IMR-90 (cell line): ENCODE data around the gene STRA8. TPM values are rescaled to one million over a fixed set of nuclear protein-coding genes. Genes with fewer than 3 reads are reported as not detected.

Experiments
- ATAC-seq: fragments of 200-7000 bp; cut with Tn5 transposase; 2 replicates; pipeline ENCODE4 v1.9.1; 2020; ENCODE audit warnings: low read depth, mild to moderate bottlenecking, moderate library complexity
- BruUV-seq: library from RNA; stranded (reverse); fragments of 400-500 nt; replicated peaks from 2 replicates; lab custom pipeline; 2021; lab: Mats Ljungman, UMichigan
- CTCF ChIA-PET: fragments of 300-600 bp; formaldehyde crosslinking; extraction: SDS; loops from one replicate; lab custom pipeline; 2021; ENCODE audit warnings: antibody characterized with exemption; lab: Yijun Ruan, JAX
- POLR2A ChIA-PET: fragments of 300-600 bp; sonication (Branson Sonifier 250); formaldehyde crosslinking; loops from one replicate; lab custom pipeline; 2022; ENCODE audit warnings: antibody characterized with exemption; ENCODE audit not compliant: unreplicated experiment; lab: Charles Lee
- DNase-seq: peaks from one replicate; pipeline ENCODE4 v3.0.0; 2013
- H2AFZ ChIP-seq: replicated peaks from 2 replicates; pipeline ENCODE3; 2013; ENCODE audit warnings: low read length, mild to moderate bottlenecking; ENCODE audit not compliant: poor library complexity
- H2AK5ac ChIP-seq: 2 replicates; pipeline ENCODE4 v1.6.1; 2013; ENCODE audit warnings: low read depth, low read length, inconsistent platforms
- H2AK9ac ChIP-seq: replicated peaks from 2 replicates; pipeline ENCODE3; 2013; ENCODE audit warnings: mild to moderate bottlenecking, low read depth, low read length, moderate library complexity; ENCODE audit not compliant: poor library complexity
- H2BK120ac ChIP-seq: 2 replicates; pipeline ENCODE4 v1.6.1; 2013; ENCODE audit warnings: low read depth, low read length, inconsistent platforms
- H2BK15ac ChIP-seq: 3 replicates; pipeline ENCODE4 v1.6.1; 2013; ENCODE audit warnings: low read depth, low read length, inconsistent platforms
- H2BK20ac ChIP-seq: 2 replicates; pipeline ENCODE4 v1.6.1; 2013; ENCODE audit warnings: low read depth, mild to moderate bottlenecking, inconsistent platforms, low read length, moderate library complexity
- H2BK5ac ChIP-seq: 2 replicates; pipeline ENCODE4 v1.6.1; 2013; ENCODE audit warnings: mild to moderate bottlenecking, low read depth, low read length, inconsistent platforms; ENCODE audit not compliant: poor library complexity, severe bottlenecking
- H3K14ac ChIP-seq: replicated peaks from 2 replicates; pipeline ENCODE4 v1.6.1; 2013; ENCODE audit warnings: low read depth, low read length, inconsistent platforms
- H3K18ac ChIP-seq: 2 replicates; pipeline ENCODE4 v1.6.1; 2013; ENCODE audit warnings: low read depth, low read length, control low read depth
- H3K23ac ChIP-seq: 2 replicates; pipeline ENCODE4 v1.6.1; 2013; ENCODE audit warnings: low read depth, low read length, inconsistent platforms
- H3K27ac ChIP-seq: 2 replicates; pipeline ENCODE4 v1.5.1; 2013; ENCODE audit warnings: mild to moderate bottlenecking, control low read depth, low read length; ENCODE audit not compliant: insufficient read depth
- H3K27me3 ChIP-seq: 2 replicates; pipeline ENCODE4 v1.6.1; 2013; ENCODE audit warnings: low read length; ENCODE audit not compliant: control insufficient read depth, insufficient read depth
- H3K36me3 ChIP-seq: 2 replicates; pipeline ENCODE4 v1.6.1; 2013; ENCODE audit warnings: low read length, mixed read lengths; ENCODE audit not compliant: control insufficient read depth, insufficient read depth
- H3K4ac ChIP-seq: 2 replicates; pipeline ENCODE4 v1.6.1; 2013; ENCODE audit warnings: low read depth, low read length, inconsistent platforms
- H3K4me1 ChIP-seq: 2 replicates; pipeline ENCODE4 v1.6.1; 2013; ENCODE audit warnings: low read length, mixed read lengths; ENCODE audit not compliant: control insufficient read depth, insufficient read depth
- H3K4me2 ChIP-seq: 2 replicates; pipeline ENCODE4 v1.6.1; 2013; ENCODE audit warnings: low read depth, mild to moderate bottlenecking, control low read depth, low read length, moderate library complexity
- H3K4me3 ChIP-seq: 2 replicates; pipeline ENCODE4 v1.5.1; 2013; ENCODE audit warnings: low read depth, mild to moderate bottlenecking, control low read depth, low read length, moderate library complexity; ENCODE audit not compliant: insufficient read depth
- H3K56ac ChIP-seq: 2 replicates; pipeline ENCODE4 v1.6.1; 2013; ENCODE audit warnings: low read length, inconsistent platforms; ENCODE audit not compliant: insufficient read depth; ENCODE audit errors: extremely low read depth
- H3K79me1 ChIP-seq, 2 experiments: 2 replicates each; pipeline ENCODE4 v1.6.1; 2013; ENCODE audit warnings: low read length in 2 of 2, inconsistent platforms in 1 of 2, low read depth in 1 of 2
- H3K9ac ChIP-seq: 2 replicates; pipeline ENCODE4 v1.6.1; 2013; ENCODE audit warnings: low read depth, low read length, control low read depth
- H3K9me1 ChIP-seq: 2 replicates; pipeline ENCODE4 v1.6.1; 2013; ENCODE audit warnings: low read length, inconsistent platforms; ENCODE audit not compliant: insufficient read depth
- H3K9me3 ChIP-seq: 2 replicates; pipeline ENCODE4 v1.6.1; 2013; ENCODE audit warnings: low read length; ENCODE audit not compliant: control insufficient read depth, insufficient read depth
- H4K20me1 ChIP-seq: 2 replicates; pipeline ENCODE4 v1.6.1; 2013; ENCODE audit warnings: low read length, inconsistent platforms; ENCODE audit not compliant: insufficient read depth
- H4K5ac ChIP-seq: 2 replicates; pipeline ENCODE4 v1.6.1; 2013; ENCODE audit warnings: mild to moderate bottlenecking, low read depth, low read length, control low read depth
- H4K8ac ChIP-seq, 2 experiments: 2 replicates each; pipeline ENCODE4 v1.6.1; 2013; ENCODE audit warnings: low read depth in 2 of 2, low read length in 2 of 2, control low read depth in 1 of 2, inconsistent platforms in 1 of 2
- H4K91ac ChIP-seq: 2 replicates; pipeline ENCODE4 v1.6.1; 2013; ENCODE audit warnings: low read depth, low read length, inconsistent platforms; ENCODE audit not compliant: insufficient read depth
- CEBPB ChIP-seq: IDR thresholded peaks from 2 replicates; pipeline ENCODE4 v1.6.1; 2012; ENCODE audit warnings: low read depth, low read length, improper control_type of control experiment
- CHD1 ChIP-seq: IDR thresholded peaks from 2 replicates; pipeline ENCODE4 v1.6.1; 2012; ENCODE audit warnings: low read depth, low read length, improper control_type of control experiment
- CTCF ChIP-seq: conservative IDR thresholded peaks from 2 replicates; pipeline ENCODE4 v1.5.1; 2012; ENCODE audit warnings: mild to moderate bottlenecking, low read depth, low read length, improper control_type of control experiment
- ELK1 ChIP-seq: fragments of 150-350 bp; IDR thresholded peaks from 2 replicates; pipeline ENCODE4 v1.6.1; 2016; ENCODE audit warnings: low read depth, mild to moderate bottlenecking, low read length, moderate library complexity, borderline replicate concordance
- FOS ChIP-seq: fragments of 150-350 bp; IDR thresholded peaks from 2 replicates; pipeline ENCODE4 v1.6.1; 2016; ENCODE audit warnings: low read depth, low read length
- MAFK ChIP-seq: IDR thresholded peaks from 2 replicates; pipeline ENCODE4 v1.6.1; 2012; ENCODE audit warnings: low read depth, low read length, improper control_type of control experiment
- MAZ ChIP-seq: IDR thresholded peaks from 2 replicates; pipeline ENCODE4 v1.6.1; 2012; ENCODE audit warnings: low read depth, mild to moderate bottlenecking, low read length, improper control_type of control experiment, moderate library complexity, borderline replicate concordance
- MXI1 ChIP-seq: IDR thresholded peaks from 2 replicates; pipeline ENCODE4 v1.6.1; 2012; ENCODE audit warnings: low read depth, mild to moderate bottlenecking, low read length, moderate library complexity, borderline replicate concordance
- NFE2L2 ChIP-seq: fragments of 150-350 bp; IDR thresholded peaks from 2 replicates; pipeline ENCODE4 v1.6.1; 2016; ENCODE audit warnings: low read depth, mild to moderate bottlenecking, low read length
- POLR2A ChIP-seq: IDR thresholded peaks from 2 replicates; pipeline ENCODE4 v1.6.1; 2012; ENCODE audit warnings: mild to moderate bottlenecking, low read depth, low read length
- RAD21 ChIP-seq: IDR thresholded peaks from 2 replicates; pipeline ENCODE4 v1.6.1; 2012; ENCODE audit warnings: low read length, improper control_type of control experiment
- RCOR1 ChIP-seq: IDR thresholded peaks from 2 replicates; pipeline ENCODE4 v1.6.1; 2012; ENCODE audit warnings: mild to moderate bottlenecking, low read length, improper control_type of control experiment; ENCODE audit not compliant: insufficient replicate concordance
- SMC3 ChIP-seq: fragments of 150-350 bp; IDR thresholded peaks from 2 replicates; pipeline ENCODE4 v1.6.1; 2016; ENCODE audit warnings: low read depth, mild to moderate bottlenecking, antibody characterized with exemption, low read length, moderate library complexity
- USF2 ChIP-seq: fragments of 150-350 bp; IDR thresholded peaks from 2 replicates; pipeline ENCODE4 v1.6.1; 2017; ENCODE audit warnings: mild to moderate bottlenecking, antibody characterized with exemption, low read length, low read depth
- WGBS, 2 experiments: methylation state at CpG; one replicate each; pipeline versions ENCODE4 v1.1.5 to v1.1.7; 2013; ENCODE audit warnings: missing lambda C conversion rate in 2 of 2; ENCODE audit not compliant: insufficient read length in 1 of 2; ENCODE audit errors: extremely low coverage in 2 of 2; 5-methylcytosine and 5-hydroxymethylcytosine counted together
- dilution Hi-C: fragments of 300-500 bp; cut with HindIII; formaldehyde crosslinking; loops from one replicate; pipeline ENCODE4 v1.14.3; 2018; ENCODE audit warnings: low sequenced_read_pairs; ENCODE audit not compliant: unreplicated experiment
- in situ Hi-C: fragments of 300-500 bp; cut with MboI; formaldehyde crosslinking; loops from 3 replicates; pipeline ENCODE4 v1.14.3; 2019; ENCODE audit warnings: low sequenced_read_pairs, inconsistent platforms, mixed read lengths
- intact Hi-C: fragments of 100-400 bp; cut with micrococcal nuclease; formaldehyde crosslinking; loops from 2 replicates; pipeline ENCODE4 v1.10.0; 2022
- polyA plus RNA-seq, 3 experiments: library from polyadenylated mRNA; depleted of rRNA; stranded (reverse); fragments of >200 nt; gene quantifications; 2 replicates each; pipeline ENCODE4 v1.2.3, GENCODE V29; 2012; ENCODE audit warnings: low replicate concordance in 1 of 3
- total RNA-seq: library from RNA; depleted of rRNA; stranded (reverse); fragments of >200 nt; gene quantifications from 2 replicates; pipeline ENCODE4 v1.2.3, GENCODE V29; 2012

The STRA8 gene
- total and polyA plus RNA-seq, 2 of the 4 experiments (the other 2 are of a cell fraction), result not detected

GRCh38 chr7:135263321-135263970 is 29.8 kb downstream of the STRA8 start:
- no peak overlapping the region for H3K9ac ChIP-seq
- H3K36me3 ChIP-seq, result no peaks in the 10 kb centered on the region
- H3K18ac ChIP-seq, result no peak overlapping the region
- H3K4me3 ChIP-seq, result no peak overlapping the region
- H3K27me3 ChIP-seq, result peaks cover 27% of the 10 kb centered on the region
- no peak overlapping the region for H3K56ac ChIP-seq
- H3K23ac ChIP-seq, result no peak overlapping the region
- H2BK20ac ChIP-seq, result no peak overlapping the region
- no peak overlapping the region for H3K4ac ChIP-seq
- intact Hi-C loops, result no loop called here
- peaks cover 2% of the 10 kb centered on the region for H3K4me1 ChIP-seq
- H2AK9ac ChIP-seq, result no peak overlapping the region
- H2AK5ac ChIP-seq, result no peak overlapping the region
- no peak overlapping the region for H3K4me2 ChIP-seq
- peaks cover 7% of the 10 kb centered on the region for H3K9me3 ChIP-seq
- in situ Hi-C loops, result loop anchor here (10.0 to 25.0 kb wide), 2 partner anchors 579 to 749 kb away; no protein-coding TSS in a partner anchor
- no peaks in the 10 kb centered on the region for H3K9me1 ChIP-seq
- no peak overlapping the region for H4K5ac ChIP-seq
- TF ChIP-seq FOS (no peak), USF2 (no peak), MXI1 (no peak), POLR2A (no peak), MAFK (no peak), CHD1 (no peak), RAD21 (no peak), NFE2L2 (no peak), MAZ (no peak), SMC3 (no peak), ELK1 (no peak), CTCF (no peak), CEBPB (no peak), RCOR1 (no peak)
- BruUV-seq, result no TSS peak
- no peak overlapping the region for H4K91ac ChIP-seq
- DNase-seq (no peak), ATAC-seq (no peak)
- H4K20me1 ChIP-seq, result no peaks in the 10 kb centered on the region
- H3K79me1 ChIP-seq, result no peaks in the 10 kb centered on the region
- no peak overlapping the region for H3K27ac ChIP-seq
- no peak overlapping the region for H2BK5ac ChIP-seq
- H2BK120ac ChIP-seq, result no peak overlapping the region
- H2BK15ac ChIP-seq, result no peak overlapping the region
- H3K14ac ChIP-seq, result no peak overlapping the region
- POLR2A ChIA-PET, result no interaction called here
- dilution Hi-C loops, result no loop called here
- H4K8ac ChIP-seq, result no peak overlapping the region
- CTCF ChIA-PET, result interaction anchor here (1.2 kb wide), 1 partner anchor 11 kb away, joined by 4 read pairs; no protein-coding TSS in a partner anchor
- peak overlapping the region; percentile 25 for H2AFZ ChIP-seq
- 88% methylated on average over 8 of the region's 11 CpGs; no CpG with 5 or more reads in 1 of the 2 experiments for WGBS, 2 experiments
